Epithelial cell of esophagus (primary cell): Measurements from ENCODE around the gene NUDT16L1.

Experiments
- DNase-seq: peaks from one replicate; pipeline ENCODE4 v3.0.0; 2010; ENCODE audit warnings: low read depth
- H3K4me3 ChIP-seq: 2 replicates; pipeline ENCODE4 v1.5.1; 2011; ENCODE audit warnings: mild to moderate bottlenecking, low read length, control low read depth
- CTCF ChIP-seq: IDR thresholded peaks from 2 replicates; pipeline ENCODE4 v1.5.1; 2011; ENCODE audit warnings: low read depth, mild to moderate bottlenecking, low read length, control low read depth, inconsistent platforms; ENCODE audit not compliant: insufficient read depth; ENCODE audit errors: missing control alignments

NUDT16L1 gene

DNA sequence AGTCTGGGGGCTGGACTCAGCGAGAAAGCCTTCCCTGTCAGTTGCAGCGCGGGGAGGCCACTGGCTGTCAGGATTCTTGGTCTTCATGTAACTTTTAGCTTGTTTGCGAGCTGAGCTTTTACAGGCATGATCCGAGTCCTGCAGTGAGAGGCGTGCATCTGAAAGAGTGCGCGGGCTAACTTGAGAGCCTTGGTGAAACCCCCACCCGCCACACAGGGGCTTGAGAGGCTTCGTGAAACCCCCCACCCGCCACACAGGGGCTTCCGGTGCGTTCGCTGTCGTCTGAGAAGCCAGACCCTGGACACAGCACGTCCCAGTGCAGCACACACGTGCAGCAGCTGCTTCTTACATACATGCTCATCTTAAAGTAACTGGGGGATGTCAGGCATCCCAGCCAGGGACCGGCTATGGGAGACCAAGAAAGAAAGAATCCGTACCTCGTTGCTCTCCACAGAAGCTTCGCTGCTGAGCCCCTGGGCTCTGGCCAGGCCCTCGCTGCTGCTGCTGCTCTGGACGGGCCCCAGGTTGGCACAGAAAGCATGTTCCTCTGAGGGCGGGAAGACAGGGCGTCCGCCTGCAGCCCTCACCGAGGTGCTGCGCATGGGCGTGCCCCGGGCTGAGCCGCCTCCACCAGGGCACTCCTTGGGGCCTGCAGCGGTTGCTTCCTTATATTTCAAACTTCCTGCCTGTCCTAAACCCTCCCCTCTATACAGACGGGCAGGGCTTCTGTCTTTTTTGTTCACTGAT lies 7.8 kb downstream of the NUDT16L1 start:
- TF ChIP-seq CTCF = no peak
- DNase-seq = no peak
- H3K4me3 ChIP-seq = no peak overlapping the region

DNA sequence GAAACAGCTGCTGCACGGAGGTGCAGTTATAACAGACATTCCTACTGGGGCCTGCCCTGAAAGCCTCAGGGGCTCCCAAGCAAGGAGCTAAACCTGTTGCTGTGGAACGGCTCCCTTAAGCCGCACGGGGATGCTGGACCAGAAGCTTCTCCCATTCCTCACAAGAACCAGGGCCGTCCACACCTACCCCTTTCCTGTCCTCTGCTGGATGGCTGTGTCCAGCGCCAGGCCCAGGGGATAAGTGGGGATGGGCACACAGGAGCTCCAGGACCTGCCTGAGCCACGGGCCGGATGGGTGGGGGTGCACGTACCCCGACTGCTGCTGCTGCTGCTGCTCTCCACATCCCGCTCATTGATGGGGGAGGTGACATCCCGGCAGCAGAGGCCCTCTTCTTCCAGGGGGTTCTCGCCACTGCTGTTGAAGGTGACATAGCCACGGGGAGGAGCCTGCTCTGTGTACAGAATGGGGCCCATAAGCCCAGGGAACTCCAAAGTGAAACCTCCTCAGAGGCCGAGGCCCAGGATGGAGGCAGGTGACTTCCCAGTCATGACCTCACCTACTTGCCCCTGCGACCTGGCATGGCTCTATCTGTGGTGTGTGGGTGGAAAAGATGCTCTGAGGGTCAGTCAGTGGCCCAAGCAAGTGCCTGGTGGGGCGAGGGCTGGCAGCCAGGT lies 8.6 kb downstream of the NUDT16L1 start:
- no peak for TF ChIP-seq CTCF
- DNase-seq = no peak
- H3K4me3 ChIP-seq = no peak overlapping the region

DNA sequence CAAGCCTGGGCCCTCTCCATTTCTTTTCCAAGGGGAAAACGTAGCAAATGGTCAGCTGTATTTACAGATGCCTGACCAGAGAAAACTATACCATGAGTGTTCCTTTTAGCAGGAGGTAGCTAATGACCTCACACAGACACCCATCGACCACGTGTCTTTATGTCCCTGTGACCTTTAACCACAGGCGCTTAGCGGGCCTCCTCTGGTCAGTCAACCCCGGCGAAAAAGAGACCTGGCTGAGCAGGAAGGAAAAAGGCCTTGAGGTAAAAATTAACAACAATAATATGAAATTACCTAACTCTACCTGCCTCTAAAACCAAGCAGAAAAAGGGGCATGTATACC lies 9.1 kb downstream of the NUDT16L1 start:
- DNase-seq = no peak
- TF ChIP-seq CTCF = no peak
- no peak overlapping the region for H3K4me3 ChIP-seq

GRCh38 chr16:4703906-4704305 lies 10.5 kb downstream of the NUDT16L1 start:
- no peak for TF ChIP-seq CTCF
- DNase-seq = no peak

GRCh38 chr16:4704491-4704890 lies 11.1 kb downstream of the NUDT16L1 start:
- no peak for DNase-seq
- TF ChIP-seq CTCF = no peak
- no peak overlapping the region for H3K4me3 ChIP-seq

More at GRCh38 chr16:4703906-4704305, 10.5 kb downstream of the NUDT16L1 start:
- H3K4me3 ChIP-seq = no peak overlapping the region

- no peak for DNase-seq
- no peak for TF ChIP-seq CTCF
- no peak overlapping the region for H3K4me3 ChIP-seq
Measured at GRCh38 chr16:4704913-4705312, 11.6 kb downstream of the NUDT16L1 start.
